ENCODE measurements around the gene MMP15.

The MMP15 gene

DNA sequence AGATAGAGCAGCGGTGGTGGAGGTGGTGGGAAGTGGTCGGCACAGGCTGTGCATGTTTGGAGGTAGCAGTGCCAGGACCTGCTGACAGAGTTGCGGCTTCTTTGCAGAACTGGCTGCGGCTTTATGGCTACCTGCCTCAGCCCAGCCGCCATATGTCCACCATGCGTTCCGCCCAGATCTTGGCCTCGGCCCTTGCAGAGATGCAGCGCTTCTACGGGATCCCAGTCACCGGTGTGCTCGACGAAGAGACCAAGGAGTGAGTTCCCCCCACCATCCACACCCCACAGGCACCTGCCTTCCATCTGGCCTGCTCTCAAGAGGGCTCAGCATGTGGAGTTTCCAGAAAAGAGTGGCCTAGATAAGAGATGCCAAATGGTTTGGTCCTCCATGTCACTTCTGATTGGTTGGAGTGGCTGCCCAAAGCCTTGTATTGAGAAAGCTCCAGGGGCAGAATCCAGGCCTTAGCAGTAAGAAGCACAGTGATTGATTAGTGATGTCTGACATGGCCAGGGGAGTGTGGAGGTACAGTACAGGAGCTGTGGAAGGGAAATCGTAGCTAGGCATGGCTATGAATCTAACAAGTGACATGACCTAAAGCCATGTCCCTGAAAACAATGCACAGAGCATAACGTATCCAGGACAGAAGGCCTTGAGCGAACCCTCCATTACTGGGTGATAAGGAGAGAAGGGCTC is 12.0 kb downstream of the MMP15 start:
- no peak for DNase-seq

DNA sequence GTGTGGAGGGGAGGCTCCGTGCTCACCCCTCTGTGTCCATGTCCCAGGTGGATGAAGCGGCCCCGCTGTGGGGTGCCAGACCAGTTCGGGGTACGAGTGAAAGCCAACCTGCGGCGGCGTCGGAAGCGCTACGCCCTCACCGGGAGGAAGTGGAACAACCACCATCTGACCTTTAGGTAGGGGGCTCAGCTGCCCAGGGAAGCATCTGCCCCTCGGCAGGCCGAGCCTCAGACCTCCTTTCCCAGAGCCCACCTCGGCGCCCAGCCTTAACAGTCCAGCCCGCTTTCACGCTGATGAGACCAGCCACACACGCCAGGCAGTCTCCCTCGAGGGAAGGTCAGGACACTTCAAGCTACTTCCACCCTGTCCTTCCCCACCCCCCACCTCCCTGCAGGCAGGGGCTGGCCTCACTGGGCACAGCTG is 12.7 kb downstream of the MMP15 start:
- DNase-seq: no peak

DNA sequence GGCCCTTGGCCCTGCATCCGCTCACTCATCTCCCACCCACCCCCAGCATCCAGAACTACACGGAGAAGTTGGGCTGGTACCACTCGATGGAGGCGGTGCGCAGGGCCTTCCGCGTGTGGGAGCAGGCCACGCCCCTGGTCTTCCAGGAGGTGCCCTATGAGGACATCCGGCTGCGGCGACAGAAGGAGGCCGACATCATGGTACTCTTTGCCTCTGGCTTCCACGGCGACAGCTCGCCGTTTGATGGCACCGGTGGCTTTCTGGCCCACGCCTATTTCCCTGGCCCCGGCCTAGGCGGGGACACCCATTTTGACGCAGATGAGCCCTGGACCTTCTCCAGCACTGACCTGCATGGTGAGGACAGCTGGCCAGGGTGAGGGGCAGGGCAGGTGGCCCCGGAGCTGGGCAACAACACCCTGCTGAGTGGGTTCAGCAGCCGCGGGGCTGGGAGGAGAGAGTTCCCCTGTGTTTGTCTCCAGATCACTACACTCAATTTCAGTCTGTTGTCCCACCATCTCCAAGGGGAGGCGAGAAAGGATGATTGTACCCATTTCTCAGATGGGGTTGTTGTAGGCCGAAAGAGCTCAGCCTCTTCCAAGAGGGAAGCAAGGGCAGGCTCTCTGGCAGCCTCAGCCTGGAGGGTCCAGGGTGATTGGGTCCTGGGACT is 14.4 kb downstream of the MMP15 start:
- no peak for DNase-seq

DNA sequence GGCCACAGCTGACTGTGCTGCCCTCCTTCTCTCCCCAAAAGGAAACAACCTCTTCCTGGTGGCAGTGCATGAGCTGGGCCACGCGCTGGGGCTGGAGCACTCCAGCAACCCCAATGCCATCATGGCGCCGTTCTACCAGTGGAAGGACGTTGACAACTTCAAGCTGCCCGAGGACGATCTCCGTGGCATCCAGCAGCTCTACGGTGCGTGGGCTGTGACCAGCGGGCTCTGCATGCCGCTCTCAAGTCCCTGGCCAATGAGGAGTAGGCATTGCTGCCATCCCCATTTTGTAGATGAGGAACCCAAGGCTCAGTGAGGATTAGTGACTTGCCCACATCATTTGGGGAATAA is 14.9 kb downstream of the MMP15 start:
- no peak for DNase-seq

DNA sequence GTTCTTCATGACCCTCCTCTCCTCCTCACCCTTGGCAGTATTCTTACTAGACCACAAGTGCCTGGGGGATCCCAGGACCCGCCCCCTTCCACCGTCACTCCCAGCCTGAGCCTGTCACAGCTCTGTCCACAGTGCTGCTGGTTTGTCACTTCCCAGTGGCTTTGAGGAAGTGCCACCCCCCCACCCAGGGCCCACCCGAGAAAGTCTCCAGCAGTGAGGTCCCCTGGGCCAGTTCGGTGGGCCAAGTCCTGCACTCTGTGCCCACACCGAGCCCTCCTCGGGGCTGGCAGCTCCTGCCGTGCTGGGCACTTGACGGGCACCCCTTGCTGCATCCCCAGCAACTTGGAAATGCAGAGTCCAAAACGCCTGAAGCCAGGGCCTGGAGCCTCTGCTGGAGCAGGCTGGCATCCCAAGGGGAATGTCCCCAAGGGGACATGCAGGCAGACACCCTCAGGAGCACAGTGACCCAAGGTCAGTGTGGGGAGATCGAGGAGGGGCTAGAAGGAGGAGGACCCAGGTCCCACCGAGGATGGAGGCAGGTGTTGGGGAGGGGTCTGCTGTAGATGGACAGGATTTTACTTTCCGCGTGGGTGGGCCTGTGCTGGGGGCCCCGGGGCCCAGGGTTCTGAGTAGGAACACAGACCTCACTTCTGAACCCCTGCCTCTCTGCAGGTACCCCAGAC is 15.5 kb downstream of the MMP15 start:
- DNase-seq: no peak

DNA sequence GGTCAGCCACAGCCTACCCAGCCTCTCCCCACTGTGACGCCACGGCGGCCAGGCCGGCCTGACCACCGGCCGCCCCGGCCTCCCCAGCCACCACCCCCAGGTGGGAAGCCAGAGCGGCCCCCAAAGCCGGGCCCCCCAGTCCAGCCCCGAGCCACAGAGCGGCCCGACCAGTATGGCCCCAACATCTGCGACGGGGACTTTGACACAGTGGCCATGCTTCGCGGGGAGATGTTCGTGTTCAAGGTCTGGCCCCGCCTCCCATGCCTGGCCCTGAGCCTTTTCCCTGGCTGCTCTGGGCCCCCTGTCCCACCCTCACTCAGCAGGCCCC is 16.0 kb downstream of the MMP15 start:
- no peak for DNase-seq

DNA sequence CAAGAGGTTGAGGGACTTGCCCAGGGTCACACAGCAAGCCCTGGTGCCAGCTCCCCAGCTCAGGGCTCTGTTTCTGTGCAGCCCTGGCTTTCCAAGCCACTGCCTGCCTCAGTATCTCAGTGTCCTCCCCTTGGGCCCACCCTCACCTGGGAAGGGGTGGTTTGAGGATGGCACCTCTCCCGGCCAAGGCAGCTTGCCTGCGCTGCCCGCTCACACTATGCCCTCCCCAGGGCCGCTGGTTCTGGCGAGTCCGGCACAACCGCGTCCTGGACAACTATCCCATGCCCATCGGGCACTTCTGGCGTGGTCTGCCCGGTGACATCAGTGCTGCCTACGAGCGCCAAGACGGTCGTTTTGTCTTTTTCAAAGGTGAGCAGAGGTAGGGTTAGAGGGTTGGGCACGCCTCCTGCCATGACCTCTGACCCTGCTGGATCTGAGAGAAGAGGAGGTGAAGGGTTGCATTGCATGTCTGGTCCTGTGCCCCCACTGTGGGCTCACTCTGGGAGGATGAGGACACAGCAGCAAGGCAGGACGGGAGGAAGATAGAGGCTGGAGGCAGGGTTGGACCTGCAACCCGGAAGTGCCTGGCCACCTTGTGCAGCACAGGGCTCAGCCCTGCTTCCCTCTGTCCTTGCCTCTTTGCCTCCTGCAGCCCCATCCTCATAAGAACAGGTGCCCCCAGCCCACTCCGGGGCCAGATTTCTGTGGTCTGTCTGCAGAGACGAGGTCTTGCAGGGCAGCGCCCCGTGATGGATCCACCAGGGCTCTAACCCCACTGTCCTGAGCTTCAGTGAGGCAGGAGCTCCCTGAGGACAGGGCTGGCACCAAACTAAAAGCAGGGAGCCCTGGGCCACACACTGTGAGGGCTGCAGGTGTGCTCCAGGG is 16.7 kb downstream of the MMP15 start:
- no peak for DNase-seq

DNA sequence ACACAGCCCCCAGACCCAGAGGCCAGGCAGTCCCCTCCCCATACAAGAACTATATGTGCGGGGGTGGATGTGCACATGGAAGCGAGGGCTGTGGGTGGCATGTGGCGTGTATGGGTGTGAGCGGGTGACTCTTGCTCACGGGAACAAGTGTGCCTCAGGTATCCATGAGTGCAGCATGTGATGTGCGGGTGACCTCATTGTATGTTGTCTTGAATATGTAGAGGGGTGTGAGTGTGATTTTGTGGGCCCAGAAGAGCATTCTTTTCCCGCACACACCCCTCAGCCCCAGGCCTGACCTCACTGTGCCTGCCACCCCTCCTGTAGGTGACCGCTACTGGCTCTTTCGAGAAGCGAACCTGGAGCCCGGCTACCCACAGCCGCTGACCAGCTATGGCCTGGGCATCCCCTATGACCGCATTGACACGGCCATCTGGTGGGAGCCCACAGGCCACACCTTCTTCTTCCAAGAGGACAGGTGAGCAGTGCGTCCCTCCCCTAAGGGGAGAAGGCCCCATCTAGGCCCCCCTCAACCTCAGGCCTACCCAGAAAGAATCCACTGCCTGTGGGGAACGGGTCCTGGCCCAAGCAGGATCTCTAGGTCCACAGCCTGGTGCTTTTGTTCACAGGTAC is 17.4 kb downstream of the MMP15 start:
- DNase-seq: no peak

DNA sequence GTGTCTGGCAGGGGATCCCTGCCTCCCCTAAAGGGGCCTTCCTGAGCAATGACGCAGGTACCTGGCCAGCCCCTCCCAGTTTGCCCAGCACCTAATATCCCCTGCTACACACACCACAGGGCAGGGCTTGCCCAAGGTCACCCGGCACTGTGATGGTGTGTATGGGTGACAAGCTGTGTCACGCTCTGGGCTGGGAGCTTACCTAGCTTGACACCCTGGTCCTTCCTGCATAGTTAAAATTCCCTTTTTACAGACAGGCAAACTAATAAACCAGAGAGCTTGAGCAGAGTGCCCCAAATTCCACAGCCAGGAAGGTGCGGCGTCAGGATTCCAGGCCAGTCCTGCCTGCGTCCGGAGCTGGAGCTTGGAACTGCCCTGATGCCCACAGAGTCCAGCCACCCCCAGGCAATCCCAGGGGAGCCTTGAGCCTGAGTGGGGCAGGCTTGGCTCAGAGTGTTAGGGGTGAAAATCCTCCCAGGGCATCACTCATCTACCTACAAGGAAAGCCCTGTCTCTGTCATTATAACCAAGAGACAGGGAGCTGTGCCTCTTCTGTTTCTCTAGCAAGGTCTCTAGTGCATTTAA is 18.1 kb downstream of the MMP15 start:
- DNase-seq: no peak

DNA sequence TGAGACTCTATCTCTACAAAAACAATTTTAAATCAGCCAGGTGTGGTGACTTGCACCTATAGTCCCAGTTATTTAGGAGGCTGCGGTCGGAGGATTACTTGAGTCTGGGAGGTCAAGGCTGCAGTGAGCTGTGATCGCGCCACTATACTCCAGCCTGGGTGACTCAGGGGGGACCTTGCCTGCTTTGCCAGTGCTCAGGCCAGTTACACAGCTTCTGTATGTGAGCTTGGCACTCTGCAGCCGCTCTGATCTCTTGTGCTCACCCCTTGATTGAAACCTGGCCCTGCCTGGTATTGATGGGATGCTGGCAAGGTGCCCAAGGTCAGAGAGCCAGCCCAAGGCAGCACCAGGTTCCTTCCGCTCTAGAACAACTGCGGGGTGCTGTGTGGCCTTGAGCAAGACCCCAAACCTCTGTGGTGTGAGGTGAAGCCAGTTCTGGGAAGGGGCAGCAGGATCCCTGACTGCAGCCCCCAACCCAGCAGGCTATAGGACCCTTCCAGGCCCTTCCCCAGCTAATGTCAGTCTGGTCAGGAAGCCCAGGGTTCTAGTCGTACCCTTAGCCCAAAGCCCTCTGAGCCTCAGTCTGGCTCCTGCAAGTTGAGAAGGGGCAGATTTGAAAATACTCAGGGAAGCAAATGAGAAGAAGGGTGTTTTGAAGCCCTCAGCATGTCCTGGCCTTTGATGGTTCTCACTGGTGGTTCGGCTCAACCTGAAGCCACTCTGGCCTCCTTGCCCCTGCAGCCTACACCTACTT is 18.9 kb downstream of the MMP15 start:
- DNase-seq: no peak

DNA sequence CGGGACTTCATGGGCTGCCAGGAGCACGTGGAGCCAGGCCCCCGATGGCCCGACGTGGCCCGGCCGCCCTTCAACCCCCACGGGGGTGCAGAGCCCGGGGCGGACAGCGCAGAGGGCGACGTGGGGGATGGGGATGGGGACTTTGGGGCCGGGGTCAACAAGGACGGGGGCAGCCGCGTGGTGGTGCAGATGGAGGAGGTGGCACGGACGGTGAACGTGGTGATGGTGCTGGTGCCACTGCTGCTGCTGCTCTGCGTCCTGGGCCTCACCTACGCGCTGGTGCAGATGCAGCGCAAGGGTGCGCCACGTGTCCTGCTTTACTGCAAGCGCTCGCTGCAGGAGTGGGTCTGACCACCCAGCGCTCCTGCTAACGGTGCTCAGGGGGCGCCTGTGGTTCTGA is 19.5 kb downstream of the MMP15 start:
- DNase-seq: no peak

DNA sequence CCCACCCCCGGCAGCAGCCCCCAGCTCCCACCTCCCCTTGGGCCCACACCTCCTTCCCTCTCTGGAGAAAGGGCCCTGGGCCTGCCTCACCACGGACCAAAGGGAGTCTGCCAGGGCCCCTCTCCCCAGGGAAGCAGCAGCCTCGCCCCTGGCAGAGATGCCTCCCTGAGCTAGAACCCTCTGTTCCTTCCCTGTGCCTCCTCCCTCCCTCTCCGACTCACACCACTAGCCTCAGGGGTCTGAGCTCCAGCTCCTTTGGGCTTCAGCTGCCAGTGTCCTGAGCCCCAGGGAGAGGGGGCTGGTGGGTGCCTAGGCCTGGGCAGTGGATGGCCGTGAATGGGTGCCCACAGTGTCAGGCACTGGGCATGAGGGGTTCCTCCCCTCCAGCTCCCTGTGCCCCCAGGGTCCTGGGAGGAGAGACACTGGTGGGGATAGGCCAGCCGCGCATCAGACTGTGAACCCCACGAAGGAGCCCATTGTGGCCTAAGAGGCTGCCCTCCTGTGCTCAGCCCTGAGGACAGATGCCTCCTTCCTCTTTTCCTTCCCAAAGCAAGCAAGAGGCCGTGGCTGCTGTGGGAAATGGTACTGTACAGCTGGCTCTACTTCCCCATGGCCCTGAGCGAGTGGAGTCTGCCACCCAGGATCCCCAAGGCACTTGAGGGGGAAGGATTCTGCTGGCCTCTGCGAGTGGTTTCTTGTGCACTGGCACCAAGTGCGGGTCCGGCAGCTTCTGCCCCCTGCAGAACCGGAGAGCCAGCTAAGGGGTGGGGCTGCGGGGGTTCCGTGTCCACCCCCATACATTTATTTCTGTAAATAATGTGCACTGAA is 20.7 kb downstream of the MMP15 start:
- DNase-seq: no peak

DNA sequence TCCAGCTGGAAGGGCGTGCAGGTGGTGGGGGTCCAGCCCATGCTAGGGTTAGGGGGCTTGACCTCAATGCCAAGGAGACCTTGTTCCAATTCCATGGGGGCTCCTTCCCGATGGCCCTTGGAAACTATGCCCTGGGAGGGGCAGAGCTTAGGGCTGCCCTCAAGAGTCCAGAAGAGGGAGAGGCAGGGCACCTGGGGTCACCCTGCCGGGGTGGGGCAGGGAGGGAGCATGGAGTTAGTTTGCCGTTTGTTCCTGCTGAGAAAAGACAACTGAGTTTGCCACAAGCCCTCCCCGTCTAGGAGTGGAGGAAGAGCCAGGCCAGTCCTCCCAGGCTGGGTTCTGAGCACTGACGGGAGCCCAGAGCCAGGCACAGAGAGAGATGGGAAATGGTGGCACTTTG is 21.4 kb downstream of the MMP15 start:
- no peak for DNase-seq

DNA sequence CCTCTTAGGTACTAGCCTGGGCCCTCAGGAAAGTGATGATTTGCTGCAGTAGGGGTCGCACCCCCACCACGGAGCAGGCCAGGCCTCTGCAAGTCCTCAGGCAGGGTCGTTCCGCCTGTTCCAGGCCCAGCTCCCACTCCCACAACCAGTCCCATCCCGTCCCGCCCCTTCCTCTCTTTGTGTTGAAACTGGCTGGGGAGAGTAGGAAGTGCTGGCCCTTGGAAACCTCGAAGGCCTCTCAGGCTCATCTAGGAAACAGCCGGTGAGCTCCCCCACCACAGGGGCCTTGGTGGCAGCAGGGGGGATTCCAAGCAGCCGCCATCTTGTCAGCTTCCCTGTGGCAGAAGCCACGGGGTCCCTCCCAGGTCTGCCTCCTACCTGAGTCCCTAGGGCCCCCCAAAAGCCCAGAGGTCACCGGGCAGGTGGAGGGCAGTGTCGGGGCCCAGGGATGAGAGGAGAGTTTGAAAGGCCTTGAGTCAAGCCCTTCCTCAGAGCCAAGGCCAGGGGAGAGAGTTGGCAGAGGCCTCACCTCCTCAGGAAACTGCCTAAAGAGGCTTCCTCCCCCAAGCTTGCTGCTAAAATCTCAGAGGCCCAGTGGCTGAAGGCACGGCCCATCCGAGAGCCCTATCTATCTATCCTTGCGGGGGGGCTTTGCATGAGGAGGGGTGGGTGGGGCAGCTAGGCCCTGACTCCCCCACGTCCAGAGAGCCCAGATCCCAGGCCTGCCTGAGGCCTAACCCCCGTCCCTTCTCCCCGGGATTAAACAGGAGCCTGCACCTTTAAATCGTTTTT is 22.2 kb downstream of the MMP15 start:
- no peak for DNase-seq

DNA sequence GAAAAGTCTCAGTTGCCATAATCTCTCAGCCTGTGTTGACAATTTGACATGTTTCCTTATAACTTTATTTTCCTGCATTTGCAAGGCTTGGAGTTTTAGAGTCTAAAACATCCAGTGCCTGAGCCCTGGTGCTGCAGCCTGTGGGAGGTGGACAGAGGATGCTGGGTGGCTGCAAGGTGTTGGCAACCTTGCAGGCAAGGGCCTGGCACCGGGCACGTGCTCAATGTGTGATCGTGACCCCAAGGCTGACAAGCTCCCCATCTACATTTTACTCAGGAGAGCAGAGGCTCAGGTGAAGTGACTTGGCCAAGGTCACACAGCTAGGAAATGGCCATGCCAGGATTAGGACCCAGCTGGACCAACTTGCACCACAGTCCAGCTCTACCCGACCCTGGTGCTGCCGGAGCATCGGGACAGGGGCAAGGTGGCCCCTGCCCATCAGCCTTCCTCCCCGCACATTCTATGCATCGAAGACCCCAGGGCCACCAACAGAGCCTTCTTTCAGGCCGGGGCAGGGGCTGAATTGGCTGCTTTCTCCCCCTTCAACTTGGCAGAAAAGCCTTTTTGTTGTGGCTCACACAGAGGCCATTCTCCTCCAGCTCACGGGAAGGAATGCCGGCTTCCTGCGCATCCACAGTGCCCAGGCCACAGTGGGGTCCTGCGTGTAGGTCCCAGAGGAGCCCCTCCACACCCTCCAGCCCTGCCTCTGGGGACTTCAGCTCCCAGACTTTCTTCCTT is 23.1 kb downstream of the MMP15 start:
- DNase-seq: no peak

DNA sequence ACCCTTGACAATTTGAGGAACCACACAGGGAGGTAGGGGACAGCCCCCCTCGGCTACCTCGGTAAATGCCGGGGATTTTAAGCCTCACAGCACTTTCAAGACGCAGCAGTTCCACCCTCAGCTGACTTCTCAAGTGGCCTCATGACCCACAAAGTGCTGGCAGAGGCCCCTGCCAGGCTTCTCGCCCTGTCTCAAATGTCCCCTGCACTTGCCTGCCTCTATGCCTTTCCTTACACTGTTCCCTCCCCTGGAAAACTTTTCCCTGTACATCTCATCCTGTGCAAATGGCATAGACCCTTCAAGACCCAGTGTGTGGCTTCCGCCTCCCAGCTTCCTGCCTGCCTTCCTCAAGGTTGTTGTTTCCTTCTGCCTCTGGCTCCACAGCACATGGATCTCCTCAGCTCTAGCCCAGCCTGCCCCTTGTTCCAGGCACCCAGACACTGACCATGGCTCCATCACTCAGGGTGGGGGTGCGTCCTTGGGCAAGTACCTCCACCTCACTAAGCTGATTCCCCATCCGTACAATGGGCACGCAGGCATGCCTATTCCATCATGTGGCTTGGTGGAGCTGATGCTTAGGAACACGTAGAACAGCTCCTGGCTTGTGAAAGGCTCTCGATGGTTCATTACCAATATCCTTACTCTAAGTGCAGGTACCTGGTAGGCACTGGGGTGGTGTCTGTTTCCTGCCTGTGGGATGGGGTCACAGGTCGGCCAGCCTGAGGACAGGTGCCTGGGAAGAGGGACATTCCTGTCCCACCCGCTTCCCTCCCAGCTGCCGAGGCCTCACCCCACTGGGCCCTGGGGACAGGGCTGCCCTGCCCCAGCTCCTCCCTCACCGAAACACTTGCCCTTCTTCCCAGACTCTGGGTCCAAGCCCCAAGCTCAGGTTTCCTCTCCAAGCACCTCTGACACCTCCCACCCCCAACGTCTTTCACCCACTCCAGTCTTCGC is 24.0 kb downstream of the MMP15 start:
- no peak for DNase-seq

DNA sequence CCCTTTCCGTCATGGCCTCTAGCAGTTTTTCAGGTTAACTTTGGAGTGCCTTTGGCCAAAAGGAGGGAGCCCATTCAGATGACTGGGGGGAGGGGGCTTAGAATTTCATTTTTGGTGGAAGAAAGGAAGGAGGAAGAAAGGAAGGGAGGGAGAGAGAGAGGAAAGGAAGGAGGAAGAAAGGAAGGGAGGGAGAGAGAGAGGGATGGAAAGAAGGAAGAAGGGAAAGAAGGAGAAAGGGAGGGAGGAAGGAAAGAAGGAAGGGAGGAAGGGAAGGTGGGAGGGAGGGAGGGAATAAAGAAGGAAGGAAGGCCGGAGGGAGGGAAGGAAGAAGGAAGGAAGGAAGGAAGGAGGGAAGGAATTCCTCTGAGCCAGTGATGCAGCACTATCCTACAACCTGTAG is 25.7 kb downstream of the MMP15 start:
- no peak for DNase-seq
